IMR-90 (cell line): ENCODE measurements around the gene LAP3.

Experiments
- MXI1 ChIP-seq: IDR thresholded peaks from 2 replicates; pipeline ENCODE4 v1.6.1; 2012; ENCODE audit warnings: low read depth, mild to moderate bottlenecking, low read length, moderate library complexity, borderline replicate concordance
- POLR2A ChIP-seq: IDR thresholded peaks from 2 replicates; pipeline ENCODE4 v1.6.1; 2012; ENCODE audit warnings: mild to moderate bottlenecking, low read depth, low read length

DNA sequence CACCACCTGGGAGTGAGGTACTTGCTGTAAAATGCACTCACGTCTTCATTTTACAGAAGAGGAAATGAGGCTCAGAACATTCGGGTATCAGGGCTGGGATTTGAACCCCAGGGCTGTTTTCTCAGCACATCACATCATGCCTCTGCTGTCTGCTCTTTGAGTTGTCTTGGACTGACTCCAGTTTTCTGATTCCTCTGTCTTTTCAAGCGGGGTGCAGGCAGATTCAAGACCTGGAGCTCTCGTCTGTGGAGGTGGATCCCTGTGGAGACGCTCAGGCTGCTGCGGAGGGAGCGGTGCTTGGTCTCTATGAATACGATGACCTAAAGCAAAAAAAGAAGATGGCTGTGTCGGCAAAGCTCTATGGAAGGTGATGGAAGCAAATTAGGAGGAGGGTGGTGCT is 6.3 kb downstream of the LAP3 start:
- no peak for TF ChIP-seq MXI1
- TF ChIP-seq POLR2A, result no peak
